ENCODE measurements around the gene AP1G2. TPM values are rescaled to one million over a fixed set of nuclear protein-coding genes. Genes with fewer than 3 reads are reported as not detected.

AP1G2 gene
- total and polyA plus RNA-seq, 2 of the 13 experiments (the other 11 are each of a cell fraction or from before 2014, with no cell fraction given): 96.9 to 611 TPM

GRCh38 chr14:23600322-23600707, 32.7 kb upstream of the AP1G2 start (continued):
- TF ChIP-seq PAXIP1 (CRISPR knock-in tag; conservative IDR thresholded peaks at IDR 0.05): 0 out of 2 replicates have a peak, but pooled peaks have one; percentile 1
- TF ChIP-seq ATF5 (CRISPR knock-in tag; IDR thresholded peaks at IDR 0.05; ENCODE audit: low read depth): peak; percentile 84
- TF ChIP-seq ZNF737 (CRISPR knock-in tag; IDR thresholded peaks at IDR 0.05; ENCODE audit: borderline replicate concordance): peak; percentile 52; the same call in 1 of the 2 replicates
- no peak for TF ChIP-seq ZNF337 (CRISPR knock-in tag; IDR thresholded peaks at IDR 0.05; ENCODE audit: borderline replicate concordance, low read depth)
- TF ChIP-seq ZNF33B (CRISPR knock-in tag; IDR thresholded peaks at IDR 0.05): peak; percentile 38; the same call in 1 of the 2 replicates
- TF ChIP-seq SNAPC2 (CRISPR knock-in tag; IDR thresholded peaks at IDR 0.05): peak; percentile 63; the same call in 1 of the 2 replicates
- no peak for TF ChIP-seq ZNF232 (CRISPR knock-in tag; IDR thresholded peaks at IDR 0.05; ENCODE audit: borderline replicate concordance)
- TF ChIP-seq ZNF780A (CRISPR knock-in tag; IDR thresholded peaks at IDR 0.05): 0 out of 2 replicates have a peak, but pooled peaks have one; percentile 32
- no peak for TF ChIP-seq ZBTB25 (CRISPR knock-in tag; IDR thresholded peaks at IDR 0.05)
- no peak for TF ChIP-seq ISL2 (CRISPR knock-in tag; IDR thresholded peaks at IDR 0.05)
- TF ChIP-seq ZSCAN5A (CRISPR knock-in tag; IDR thresholded peaks at IDR 0.05; ENCODE audit: borderline replicate concordance): 0 out of 2 replicates have a peak, but pooled peaks have one; percentile 75
- TF ChIP-seq ZNF124 (CRISPR knock-in tag; IDR thresholded peaks at IDR 0.05): 0 out of 2 replicates have a peak, but pooled peaks have one; percentile 12
- TF ChIP-seq ARID2 (CRISPR knock-in tag; IDR thresholded peaks at IDR 0.05; ENCODE audit: borderline replicate concordance): peak; percentile 54; the same call in 1 of the 2 replicates
- no peak for TF ChIP-seq PRMT3 (CRISPR knock-in tag; IDR thresholded peaks at IDR 0.05; ENCODE audit: borderline replicate concordance, low read depth)
- TF ChIP-seq AKAP8 (CRISPR knock-in tag; IDR thresholded peaks at IDR 0.05): 0 out of 2 replicates have a peak, but pooled peaks have one; percentile 28
- peak; percentile 31; the same call in 1 of the 2 replicates for TF ChIP-seq ZNF710 (CRISPR knock-in tag; IDR thresholded peaks at IDR 0.05; ENCODE audit: borderline replicate concordance)
- TF ChIP-seq FOXO1 (CRISPR knock-in tag; IDR thresholded peaks at IDR 0.05): 0 out of 2 replicates have a peak, but pooled peaks have one; percentile 3
- 0 out of 2 replicates have a peak, but pooled peaks have one; percentile 9 for TF ChIP-seq ZSCAN31 (CRISPR knock-in tag; IDR thresholded peaks at IDR 0.05; ENCODE audit: low read depth)
- TF ChIP-seq ZNF383 (CRISPR knock-in tag; IDR thresholded peaks at IDR 0.05; ENCODE audit: borderline replicate concordance): peak; percentile 87; the same call in 1 of the 2 replicates
- TF ChIP-seq ZBTB20 (CRISPR knock-in tag; IDR thresholded peaks at IDR 0.05; ENCODE audit: borderline replicate concordance, low read depth): peak; percentile 24; the same call in 1 of the 2 replicates
